HPDE6-E6E7 (cell line): ENCODE results near the gene UGGT1.
"Not testable (repeated sequence)": the region's sequence is repeated elsewhere in the genome, so short reads cannot be mapped to it uniquely, and the experiment has no call there.

Experiments used
- DNase-seq: peaks from one replicate; pipeline ENCODE4 v3.0.0; 2011; ENCODE audit warnings: missing footprints; ENCODE audit errors: extremely low spot score

Gene UGGT1

DNA sequence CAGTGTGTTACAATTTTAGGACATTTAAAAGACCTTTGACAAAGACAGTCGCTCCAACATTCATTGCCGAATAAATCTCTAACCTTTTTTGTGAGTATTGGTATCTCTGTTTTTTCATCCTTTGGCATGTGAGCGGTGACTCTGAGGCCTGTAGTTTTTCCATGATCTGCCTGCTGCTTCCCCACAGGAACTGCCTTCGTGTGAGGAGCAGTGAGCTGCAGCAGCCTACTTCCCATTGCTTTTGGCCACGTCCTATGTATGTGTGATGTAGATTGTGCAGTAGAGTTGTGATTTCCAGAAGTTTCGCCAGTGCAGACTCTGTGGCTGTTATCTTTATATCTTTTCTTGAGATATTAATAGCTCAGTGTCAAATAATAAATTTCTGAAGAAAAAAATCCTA, 79.8 kb downstream of the UGGT1 start:
- DNase-seq, result no peak

GRCh38 chr2:128172191-128172590, 81.2 kb downstream of the UGGT1 start:
- no peak for DNase-seq

- DNase-seq, result not testable (repeated sequence)
Observed at GRCh38 chr2:128174067-128174466, 83.1 kb downstream of the UGGT1 start.

GRCh38 chr2:128177315-128177714, 86.3 kb downstream of the UGGT1 start:
- DNase-seq, result no peak

- DNase-seq, result no peak
Observed at GRCh38 chr2:128178149-128178649, 87.2 kb downstream of the UGGT1 start.

DNA sequence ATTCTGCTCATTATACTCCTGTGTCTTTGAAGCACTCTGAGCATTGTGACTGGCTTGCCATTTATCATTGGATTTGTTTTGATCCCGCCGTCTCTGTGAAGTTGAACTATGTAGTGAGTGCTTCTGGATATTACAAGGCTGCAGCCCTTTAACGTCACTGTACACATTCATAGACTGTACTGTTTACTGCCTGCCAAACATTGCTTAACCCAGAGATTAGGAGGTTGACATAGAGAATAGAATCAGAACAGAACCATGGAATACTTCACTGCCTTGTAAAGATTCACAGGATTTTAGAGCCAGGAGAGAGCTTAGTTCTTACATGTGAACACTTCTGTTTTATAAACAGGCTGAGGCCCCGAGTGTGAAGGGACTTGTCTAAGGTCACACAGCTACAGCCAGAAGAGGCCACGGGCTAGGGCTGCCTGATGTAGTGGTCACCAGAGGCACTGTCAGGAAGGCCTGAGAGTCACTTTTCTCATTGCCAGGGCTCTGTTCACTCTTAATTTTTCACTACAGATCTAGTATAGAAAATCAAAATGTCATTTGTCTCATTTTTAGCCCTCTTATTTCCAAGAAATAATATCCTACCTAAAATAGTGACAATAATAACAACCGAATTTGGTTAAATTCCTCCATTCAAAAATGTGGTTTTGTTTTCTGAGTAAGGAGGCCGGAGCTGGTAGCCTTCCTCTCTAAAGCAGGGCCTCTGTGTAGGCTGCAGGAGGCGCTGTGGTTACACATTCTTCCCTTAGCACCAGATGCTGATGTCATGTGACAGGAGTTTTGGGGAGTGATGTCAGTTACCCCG, 87.9 kb downstream of the UGGT1 start:
- DNase-seq, result peak; percentile 33

GRCh38 chr2:128179461-128179755, 88.4 kb downstream of the UGGT1 start:
- DNase-seq, result no peak

DNA sequence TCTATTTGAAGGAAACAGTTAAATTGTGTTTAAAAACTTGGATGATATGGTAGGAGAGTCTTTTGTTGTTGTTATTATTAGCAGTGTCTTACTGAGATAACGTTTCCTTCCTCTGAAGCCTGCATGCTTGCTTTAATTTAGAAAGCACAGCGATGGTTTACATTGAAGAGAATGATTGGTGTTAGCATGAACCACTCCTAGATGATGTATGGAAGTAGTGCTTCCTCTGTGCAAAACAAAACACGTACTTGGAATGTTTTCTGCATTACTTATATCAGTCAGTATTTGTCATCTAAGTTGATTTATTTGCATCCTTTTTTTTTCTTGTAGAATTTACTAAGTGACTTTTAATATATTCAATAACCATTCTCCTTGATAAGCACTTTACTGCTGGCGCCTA, 89.0 kb downstream of the UGGT1 start:
- DNase-seq, result no peak

GRCh38 chr2:128185576-128185975, 94.6 kb downstream of the UGGT1 start:
- no peak for DNase-seq

GRCh38 chr2:128187032-128187654, 96.1 kb downstream of the UGGT1 start:
- DNase-seq, result no peak

GRCh38 chr2:128195435-128195984, 104.5 kb downstream of the UGGT1 start:
- no peak for DNase-seq

DNA sequence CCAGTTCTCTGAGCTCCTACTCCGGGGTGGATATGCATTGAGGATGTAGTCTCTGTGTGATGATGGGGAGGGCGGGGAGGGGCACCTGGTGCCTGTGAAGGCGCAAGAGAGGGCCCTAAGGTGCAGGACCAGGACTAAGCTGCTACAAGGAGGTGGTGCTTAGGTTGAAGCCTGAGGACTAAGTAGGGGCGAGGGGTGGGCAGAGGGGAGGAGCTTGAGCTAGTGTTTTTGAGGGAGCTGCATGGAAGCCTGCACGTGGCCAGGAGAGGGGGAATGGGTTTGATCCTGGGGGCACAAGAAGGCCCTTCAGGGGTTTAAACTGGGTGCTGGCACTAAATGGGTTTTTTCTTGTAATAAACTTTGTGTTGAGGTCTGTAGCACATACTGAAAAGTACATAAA, 105.0 kb downstream of the UGGT1 start:
- DNase-seq, result no peak

- no peak for DNase-seq
Observed at GRCh38 chr2:128196471-128196931, 105.5 kb downstream of the UGGT1 start.

- no peak for DNase-seq
Observed at GRCh38 chr2:128197059-128197458, 106.1 kb downstream of the UGGT1 start.

GRCh38 chr2:128198656-128199055, 107.7 kb downstream of the UGGT1 start:
- no peak for DNase-seq

- no peak for DNase-seq
Observed at GRCh38 chr2:128199141-128199540, 108.1 kb downstream of the UGGT1 start.

- DNase-seq, result no peak
Observed at GRCh38 chr2:128202791-128203190, 111.8 kb downstream of the UGGT1 start.

GRCh38 chr2:128206245-128206644, 115.2 kb downstream of the UGGT1 start:
- no peak for DNase-seq

GRCh38 chr2:128208023-128208422, 117.0 kb downstream of the UGGT1 start:
- no peak for DNase-seq

DNA sequence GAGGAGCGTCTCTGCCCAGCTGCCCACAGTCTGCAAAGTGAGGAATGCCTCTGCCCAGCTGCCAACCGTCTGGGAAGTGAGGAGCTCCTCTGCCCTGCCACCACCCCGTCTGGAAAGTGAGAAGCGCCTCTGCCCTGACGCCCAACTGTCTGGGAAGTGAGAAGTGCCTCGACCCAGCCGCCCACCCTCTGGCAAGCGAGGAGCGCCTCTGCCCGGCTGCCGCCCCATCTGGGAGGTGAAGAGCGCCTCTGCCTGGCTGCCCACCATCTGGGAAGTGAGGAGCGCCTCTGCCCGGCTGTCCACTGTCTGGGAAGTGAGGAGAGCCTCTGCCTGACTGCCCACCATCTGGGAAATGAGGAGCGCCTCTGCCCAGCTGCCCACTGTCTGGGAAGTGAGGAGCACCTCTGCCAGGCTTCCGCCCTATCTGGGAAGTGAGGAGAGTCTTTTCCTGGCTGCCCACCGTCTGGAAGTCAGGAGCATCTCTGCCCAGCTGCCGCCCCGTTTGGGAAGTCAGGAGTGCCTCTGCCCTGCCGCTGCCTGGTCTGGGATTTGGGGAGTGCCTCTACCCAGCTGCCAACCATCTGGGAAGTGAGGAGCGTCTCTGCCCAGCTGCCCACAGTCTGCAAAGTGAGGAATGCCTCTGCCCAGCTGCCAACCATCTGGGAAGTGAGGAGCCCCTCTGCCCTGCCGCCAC, 117.8 kb downstream of the UGGT1 start:
- DNase-seq, result not testable (repeated sequence)

DNA sequence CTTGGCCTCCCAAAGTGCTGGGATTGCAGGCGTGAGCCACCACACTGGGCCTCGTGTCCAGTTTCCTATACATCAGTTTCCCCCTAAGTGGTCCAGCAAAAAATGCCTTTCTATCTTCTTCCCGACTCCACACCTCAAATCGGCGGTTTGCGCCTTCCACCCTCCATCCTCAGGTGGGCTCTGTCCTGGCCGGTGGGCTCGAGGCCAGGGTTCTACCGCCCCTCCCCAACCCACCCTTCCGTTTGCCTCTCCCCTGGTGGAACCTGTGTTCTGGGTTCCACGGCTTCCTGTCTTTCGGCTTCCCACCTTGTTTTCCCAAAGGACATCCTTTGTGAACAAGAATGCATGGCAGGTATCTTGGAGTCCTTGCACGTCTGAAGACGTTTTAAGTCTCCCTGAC, 123.3 kb downstream of the UGGT1 start:
- no peak for DNase-seq

GRCh38 chr2:128214866-128215460, 124.0 kb downstream of the UGGT1 start:
- no peak for DNase-seq
